Measurements from ENCODE around the gene BTBD9. TPM values are rescaled to one million over a fixed set of nuclear protein-coding genes. Genes with fewer than 3 reads are reported as not detected.

BTBD9 gene
- total RNA-seq, 4 donors from 2014 or later = 8.6 to 34.1 (median 30.8) TPM

- Histone ChIP-seq H3K4me3 (no peak overlapping the region), H3K27me3 (no peaks in the 10 kb centered on the region), H3K27ac (peak overlapping the region in 1 of 4 donors; percentile 36), H3K36me3 (no peaks in the 10 kb centered on the region), H3K4me1 (peaks cover 0 to 53% (median 33%) of the 10 kb centered on the region in 4 donors), H3K9me3 (no peaks in the 10 kb centered on the region)
- WGBS, 2 donors (ENCODE audit: low coverage in 1 of 2) = 77% methylated on average over 15 of the region's 15 CpGs; no CpG with 5 or more reads in 1 of the 2 donors
- no peak for DNase-seq
- in situ Hi-C loops (cut with MboI; ENCODE audit: low pct_ligation_motif_present in 1 of 4, low pct_unique_long_range_greater_than_20kb in 1 of 4, low sequenced_read_pairs in 3 of 4) = no loop called here
- intact Hi-C loops (cut with DNase I; ENCODE audit: low total_unique reads) = no loop called here
- TF ChIP-seq POLR2AphosphoS5 (IDR thresholded peaks at IDR 0.05) (no peak), POLR2A (IDR thresholded peaks at IDR 0.05) (no peak), EP300 (IDR thresholded peaks at IDR 0.05; ENCODE audit: low read depth) (no peak)
- TF ChIP-seq, protein P1, sequence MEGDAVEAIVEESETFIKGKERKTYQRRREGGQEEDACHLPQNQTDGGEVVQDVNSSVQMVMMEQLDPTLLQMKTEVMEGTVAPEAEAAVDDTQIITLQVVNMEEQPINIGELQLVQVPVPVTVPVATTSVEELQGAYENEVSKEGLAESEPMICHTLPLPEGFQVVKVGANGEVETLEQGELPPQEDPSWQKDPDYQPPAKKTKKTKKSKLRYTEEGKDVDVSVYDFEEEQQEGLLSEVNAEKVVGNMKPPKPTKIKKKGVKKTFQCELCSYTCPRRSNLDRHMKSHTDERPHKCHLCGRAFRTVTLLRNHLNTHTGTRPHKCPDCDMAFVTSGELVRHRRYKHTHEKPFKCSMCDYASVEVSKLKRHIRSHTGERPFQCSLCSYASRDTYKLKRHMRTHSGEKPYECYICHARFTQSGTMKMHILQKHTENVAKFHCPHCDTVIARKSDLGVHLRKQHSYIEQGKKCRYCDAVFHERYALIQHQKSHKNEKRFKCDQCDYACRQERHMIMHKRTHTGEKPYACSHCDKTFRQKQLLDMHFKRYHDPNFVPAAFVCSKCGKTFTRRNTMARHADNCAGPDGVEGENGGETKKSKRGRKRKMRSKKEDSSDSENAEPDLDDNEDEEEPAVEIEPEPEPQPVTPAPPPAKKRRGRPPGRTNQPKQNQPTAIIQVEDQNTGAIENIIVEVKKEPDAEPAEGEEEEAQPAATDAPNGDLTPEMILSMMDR (IDR thresholded peaks at IDR 0.05) = no peak
Measured at GRCh38 chr6:38172739-38173410, 466.9 kb downstream of the BTBD9 start.

GRCh38 chr6:38171997-38172738 lies 467.6 kb downstream of the BTBD9 start:
- H3K4me3 ChIP-seq = no peak overlapping the region
- no peaks in the 10 kb centered on the region for H3K27me3 ChIP-seq
- WGBS, 2 donors (ENCODE audit: low coverage in 1 of 2) = 73 to 86% methylated on average over 3 to 13 of the region's 13 CpGs
- in situ Hi-C loops (cut with MboI; ENCODE audit: low pct_ligation_motif_present in 1 of 4, low pct_unique_long_range_greater_than_20kb in 1 of 4, low sequenced_read_pairs in 3 of 4) (no loop called here), intact Hi-C loops (cut with DNase I; ENCODE audit: low total_unique reads) (no loop called here)
- no peaks in the 10 kb centered on the region for H3K36me3 ChIP-seq
- no peak for DNase-seq
- peaks cover 0 to 49% (median 31%) of the 10 kb centered on the region in 4 donors for H3K4me1 ChIP-seq
- TF ChIP-seq POLR2AphosphoS5 (IDR thresholded peaks at IDR 0.05) (no peak), POLR2A (IDR thresholded peaks at IDR 0.05) (no peak)
- no peaks in the 10 kb centered on the region for H3K9me3 ChIP-seq
- H3K27ac ChIP-seq = no peak overlapping the region

DNA sequence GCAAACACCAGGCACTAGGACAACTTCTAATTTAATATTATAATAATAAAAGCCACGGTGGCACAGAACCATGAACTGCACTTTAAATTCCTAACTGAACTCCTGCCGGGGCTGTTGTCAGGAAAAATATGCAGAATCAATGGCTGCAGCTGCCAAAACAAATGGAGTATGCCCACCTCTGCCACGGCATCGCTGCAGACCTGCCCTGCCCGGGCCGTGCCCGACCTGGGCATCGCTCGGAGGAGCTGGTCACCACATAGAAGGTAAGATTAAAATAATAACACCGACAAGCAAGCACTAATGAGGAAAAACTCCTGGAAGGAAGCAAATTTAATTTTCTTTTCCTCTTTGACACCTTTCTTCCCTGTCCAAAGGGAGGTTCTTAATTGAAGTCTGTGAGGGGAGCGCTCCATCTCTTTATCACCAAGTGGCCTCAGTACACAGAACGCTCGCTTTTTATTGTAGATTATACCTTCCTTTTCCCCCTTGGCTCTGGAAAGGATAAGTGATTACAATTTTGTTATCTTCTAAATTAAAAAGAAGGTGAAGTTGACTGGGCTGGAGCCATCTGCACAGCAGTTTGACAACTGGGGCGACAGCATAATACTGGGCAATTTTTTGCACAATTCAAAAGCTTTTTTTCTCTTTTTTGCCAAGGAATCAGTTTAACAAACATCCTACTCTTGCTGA lies 468.9 kb downstream of the BTBD9 start:
- Histone ChIP-seq H3K36me3 (no peaks in the 10 kb centered on the region), H3K27ac (peak overlapping the region in 2 of 4 donors; percentile 42 to 63), H3K9me3 (no peaks in the 10 kb centered on the region), H3K27me3 (no peaks in the 10 kb centered on the region), H3K4me1 (peaks cover 0 to 41% (median 24%) of the 10 kb centered on the region in 4 donors), H3K4me3 (no peak overlapping the region)
- DNase-seq = no peak
- intact Hi-C loops (cut with DNase I; ENCODE audit: low total_unique reads) = no loop called here
- 59 to 60% methylated on average over 12 to 14 of the region's 14 CpGs for whole genome bisulfite sequencing, 2 donors (ENCODE audit: low coverage in 1 of 2)
- TF ChIP-seq, protein P1 (IDR thresholded peaks at IDR 0.05) = no peak
- no peak for TF ChIP-seq EP300 (IDR thresholded peaks at IDR 0.05; ENCODE audit: low read depth)
- no peak for TF ChIP-seq POLR2AphosphoS5 (IDR thresholded peaks at IDR 0.05)
- TF ChIP-seq POLR2A (IDR thresholded peaks at IDR 0.05) = no peak
- in situ Hi-C loops (cut with MboI; ENCODE audit: low pct_ligation_motif_present in 1 of 4, low pct_unique_long_range_greater_than_20kb in 1 of 4, low sequenced_read_pairs in 3 of 4) = no loop called here

DNA sequence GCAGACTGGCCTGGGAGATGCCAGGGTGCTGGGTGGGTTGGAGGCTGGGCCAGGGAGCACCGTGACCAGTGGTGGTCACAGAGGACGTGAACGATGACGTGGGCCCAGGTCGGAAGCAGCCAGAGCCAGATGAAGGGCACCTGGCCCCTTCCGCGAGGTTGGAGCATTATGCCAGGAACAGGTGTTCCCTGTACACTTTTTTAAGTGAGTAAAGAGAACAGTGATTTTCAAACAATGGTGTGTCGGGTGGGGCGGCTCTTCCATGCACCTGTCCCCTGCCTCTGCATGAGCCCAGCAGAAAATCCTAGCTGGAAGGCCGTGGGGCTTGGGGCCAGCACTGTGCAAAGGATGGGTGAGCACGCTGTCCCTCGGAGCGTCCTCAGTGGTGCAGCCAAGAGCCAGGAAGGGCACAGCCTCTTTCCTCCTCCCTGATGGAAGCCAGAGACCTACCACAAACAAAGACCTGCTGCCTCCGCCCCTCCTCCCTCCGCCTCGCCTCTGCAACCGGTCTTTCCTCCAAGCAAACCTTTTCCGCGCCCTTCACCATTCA lies 469.7 kb downstream of the BTBD9 start:
- Histone ChIP-seq H3K27ac (peak overlapping the region in 2 of 4 donors; percentile 42 to 63), H3K4me1 (peaks cover 0 to 41% (median 24%) of the 10 kb centered on the region in 4 donors), H3K9me3 (no peaks in the 10 kb centered on the region), H3K36me3 (no peaks in the 10 kb centered on the region), H3K4me3 (no peak overlapping the region), H3K27me3 (no peaks in the 10 kb centered on the region)
- 55 to 59% methylated on average over 5 to 19 of the region's 19 CpGs for WGBS, 2 donors (ENCODE audit: low coverage in 1 of 2)
- peak; percentile 58 for DNase-seq
- peak in 1 of 3 donors; percentile 7 for TF ChIP-seq POLR2AphosphoS5 (IDR thresholded peaks at IDR 0.05)
- no peak for TF ChIP-seq POLR2A (IDR thresholded peaks at IDR 0.05)
- intact Hi-C loops (cut with DNase I; ENCODE audit: low total_unique reads) (no loop called here), in situ Hi-C loops (cut with MboI; ENCODE audit: low pct_ligation_motif_present in 1 of 4, low pct_unique_long_range_greater_than_20kb in 1 of 4, low sequenced_read_pairs in 3 of 4) (no loop called here)

Data from transverse colon (tissue), 4 donors.